ENCODE data around the gene MLN. TPM values are rescaled to one million over a fixed set of nuclear protein-coding genes. Genes with fewer than 3 reads are reported as not detected.

The MLN gene
- total RNA-seq, 1 experiment from 2014 or later = not detected

GRCh38 chr6:33788694-33789549, 14.9 kb downstream of the MLN start, which contains the start of gene LEMD2:
Gene LEMD2, minus strand, starts transcription at chr6:33789130. Its CDS starts 14 bp downstream, at chr6:33789116.
- DNase-seq (ENCODE audit: low spot score) = peak; percentile 78

- DNase-seq (ENCODE audit: low spot score) = peak; percentile 54
Measured at GRCh38 chr6:33787954-33788693, 15.7 kb downstream of the MLN start.

- DNase-seq (ENCODE audit: low spot score) = no peak
Measured at GRCh38 chr6:33787346-33787953, 16.4 kb downstream of the MLN start.

GRCh38 chr6:33786736-33787135, 17.1 kb downstream of the MLN start:
- no peak for DNase-seq (ENCODE audit: low spot score)

GRCh38 chr6:33785778-33786177, 18.0 kb downstream of the MLN start:
- peak; percentile 90 for DNase-seq (ENCODE audit: low spot score)

GRCh38 chr6:33784787-33785186, 19.0 kb downstream of the MLN start:
- DNase-seq (ENCODE audit: low spot score) = no peak

GRCh38 chr6:33783781-33784520, 19.9 kb downstream of the MLN start:
- no peak for DNase-seq (ENCODE audit: low spot score)

GRCh38 chr6:33782561-33782960, 21.2 kb downstream of the MLN start:
- DNase-seq (ENCODE audit: low spot score) = no peak

- peak; percentile 94 for DNase-seq (ENCODE audit: low spot score)
Measured at GRCh38 chr6:33781131-33781975, 22.4 kb downstream of the MLN start.

- no peak for DNase-seq (ENCODE audit: low spot score)
Measured at GRCh38 chr6:33779895-33780294, 23.9 kb downstream of the MLN start.

- DNase-seq (ENCODE audit: low spot score) = no peak
Measured at GRCh38 chr6:33779290-33779689, 24.5 kb downstream of the MLN start.

- DNase-seq (ENCODE audit: low spot score) = no peak
Measured at GRCh38 chr6:33778444-33779121, 25.2 kb downstream of the MLN start.

GRCh38 chr6:33777398-33778388, 26.1 kb downstream of the MLN start:
- no peak for DNase-seq (ENCODE audit: low spot score)

- DNase-seq (ENCODE audit: low spot score) = no peak
Measured at GRCh38 chr6:33776764-33777163, 27.0 kb downstream of the MLN start.

- no peak for DNase-seq (ENCODE audit: low spot score)
Measured at GRCh38 chr6:33776186-33776585, 27.6 kb downstream of the MLN start.

GRCh38 chr6:33774774-33775173, 29.0 kb downstream of the MLN start:
- no peak for DNase-seq (ENCODE audit: low spot score)

GRCh38 chr6:33772902-33773472, 30.8 kb downstream of the MLN start:
- no peak for DNase-seq (ENCODE audit: low spot score)

GRCh38 chr6:33772082-33772830, 31.5 kb downstream of the MLN start:
- peak; percentile 67 for DNase-seq (ENCODE audit: low spot score)
